Activated CD4-positive, alpha-beta T cell treated with anti-CD3 and anti-CD28 coated beads, Interleukin-2, Interleukin-4, amounts not matched to agents 100 ng/mL and 50 ng/mL, durations not matched to agents 16 hours and 8 hours (primary cell): ENCODE measurements around the gene INPP4B.

Source experiments
- DNase-seq: peaks from one replicate; pipeline ENCODE4 v3.0.0-alpha.2; 2020; ENCODE audit warnings: low spot score

Gene INPP4B

GRCh38 chr4:142126890-142127497 is 719.1 kb downstream of the INPP4B start:
- peak; percentile 72 for DNase-seq

GRCh38 chr4:142124874-142125273 is 721.2 kb downstream of the INPP4B start:
- no peak for DNase-seq

GRCh38 chr4:142121448-142122350 is 724.4 kb downstream of the INPP4B start:
- DNase-seq = no peak

GRCh38 chr4:142120921-142121320 is 725.2 kb downstream of the INPP4B start:
- DNase-seq = peak; percentile 43

- no peak for DNase-seq
These were observed 733.6 kb downstream of the INPP4B start for GRCh38 chr4:142112451-142112850.

- no peak for DNase-seq
These were observed 736.0 kb downstream of the INPP4B start for GRCh38 chr4:142110136-142110535.

GRCh38 chr4:142104041-142104440 is 742.1 kb downstream of the INPP4B start:
- no peak for DNase-seq

- no peak for DNase-seq
These were observed 744.7 kb downstream of the INPP4B start for GRCh38 chr4:142101401-142101800.

GRCh38 chr4:142100941-142101340 is 745.2 kb downstream of the INPP4B start:
- no peak for DNase-seq

GRCh38 chr4:142098900-142099545 is 747.1 kb downstream of the INPP4B start:
- no peak for DNase-seq

- no peak for DNase-seq
These were observed 747.7 kb downstream of the INPP4B start for GRCh38 chr4:142098380-142098779.

GRCh38 chr4:142097015-142097414 is 749.1 kb downstream of the INPP4B start:
- DNase-seq = no peak

GRCh38 chr4:142095886-142096605 is 750.1 kb downstream of the INPP4B start:
- no peak for DNase-seq

- DNase-seq = no peak
These were observed 753.2 kb downstream of the INPP4B start for GRCh38 chr4:142092941-142093340.

- no peak for DNase-seq
These were observed 754.4 kb downstream of the INPP4B start for GRCh38 chr4:142091691-142092182.

- no peak for DNase-seq
These were observed 755.0 kb downstream of the INPP4B start for GRCh38 chr4:142091085-142091513.

GRCh38 chr4:142088906-142089305 is 757.2 kb downstream of the INPP4B start:
- DNase-seq = no peak

GRCh38 chr4:142085513-142086292 is 760.4 kb downstream of the INPP4B start:
- DNase-seq = no peak

- DNase-seq = no peak
These were observed 762.8 kb downstream of the INPP4B start for GRCh38 chr4:142083264-142083663.

- DNase-seq = no peak
These were observed 765.1 kb downstream of the INPP4B start for GRCh38 chr4:142081025-142081424.

- no peak for DNase-seq
These were observed 766.1 kb downstream of the INPP4B start for GRCh38 chr4:142079959-142080358.
